Kidney (tissue), 14 donors: ENCODE results near the gene DROSHA. TPM values are rescaled to one million over a fixed set of nuclear protein-coding genes. Genes with fewer than 3 reads are reported as not detected.
"Not testable (repeated sequence)": the region's sequence is repeated elsewhere in the genome, so short reads cannot be mapped to it uniquely, and the experiment has no call there.

Experiments used
- DNase-seq, 5 donors: peaks; one replicate each; pipeline ENCODE4 v3.0.0-alpha.2; 2013 to 2020
- FAIRE-seq: peaks from 2 replicates; lab custom pipeline; 2012; peaks lifted over from hg19 to GRCh38; lab: Jason Lieb, UNC
- H3K27ac ChIP-seq, 2 donors: one replicate each; pipeline ENCODE4 v1.7.0; 2013; ENCODE audit warnings: low read depth in 2 of 2, low read length in 2 of 2, inconsistent platforms in 1 of 2
- H3K27me3 ChIP-seq: one replicate; pipeline ENCODE4 v1.7.1; 2013; ENCODE audit warnings: low read length, inconsistent platforms; ENCODE audit not compliant: control insufficient read depth, insufficient read depth
- H3K36me3 ChIP-seq, 3 donors: one replicate each; pipeline versions ENCODE4 v1.7.0 to v1.7.1; 2013; ENCODE audit warnings: low read length in 3 of 3, control low read depth in 1 of 3, inconsistent platforms in 1 of 3; ENCODE audit not compliant: insufficient read depth in 3 of 3, control insufficient read depth in 2 of 3
- H3K4me1 ChIP-seq, 3 donors: one replicate each; pipeline versions ENCODE4 v1.7.0 to v1.7.1; 2013; ENCODE audit warnings: low read length in 3 of 3, inconsistent platforms in 1 of 3, low read depth in 1 of 3; ENCODE audit not compliant: control insufficient read depth in 2 of 3, insufficient read depth in 2 of 3
- H3K4me3 ChIP-seq, 3 donors: one replicate each; pipeline versions ENCODE4 v1.7.0 to v1.8.1; 2013; ENCODE audit warnings: low read length in 3 of 3, control low read depth in 1 of 3, inconsistent platforms in 1 of 3
- H3K9ac ChIP-seq, 3 donors: one replicate each; pipeline versions ENCODE4 v1.7.0 to v1.7.1; 2013; ENCODE audit warnings: low read length in 3 of 3, control low read depth in 1 of 3, inconsistent platforms in 1 of 3
- H3K9me3 ChIP-seq, 3 donors: one replicate each; pipeline versions ENCODE4 v1.7.0 to v1.7.1; 2013; ENCODE audit warnings: low read length in 3 of 3, control low read depth in 1 of 3, inconsistent platforms in 1 of 3; ENCODE audit not compliant: control insufficient read depth in 2 of 3, insufficient read depth in 1 of 3
- intact Hi-C: fragments of 100-400 bp; cut with DNase I; formaldehyde crosslinking; loops from one replicate; pipeline ENCODE4 v1.11.1; 2022
- polyA plus RNA-seq: library from polyadenylated mRNA; stranded (reverse); fragments of 350-450 nt; fragmentation: Illumina TruSeq; extraction: RNeasy Lipid Tissue Mini Kit (QIAGEN cat#74804); gene quantifications from one replicate; pipeline ENCODE4 v1.2.3, GENCODE V29; 2014; ENCODE audit warnings: low read depth, low replicate concordance; ENCODE audit not compliant: insufficient read depth
- total RNA-seq: library from RNA; stranded (reverse); fragmentation: NEBNext Ultra II Directional; extraction: Animal tissue kit (Norgen Biotek cat#: 25700); gene quantifications from one replicate; pipeline ENCODE4 v1.2.1, GENCODE V29; 2021
- TF ChIP-seq, protein P1 (sequence below): IDR thresholded peaks from 3 replicates; pipeline ENCODE4 v1.5.1; 2012; ENCODE audit warnings: mild to moderate bottlenecking, moderate library complexity, borderline replicate concordance; ENCODE audit not compliant: insufficient read depth; ENCODE audit errors: extremely low read depth
- donor health status: control.
- donor health status: control.
- donor health status: control.
- donor health status: control.
- donor health status: control.
- donor health status: DM: yes; HTN: yes; CAD: no.
- donor health status: Normal renal cell carcinoma (clear cell type).

DROSHA gene
- total and polyA plus RNA-seq, 2 donors from 2014 or later, result 39.9 to 51.6 TPM

DNA sequence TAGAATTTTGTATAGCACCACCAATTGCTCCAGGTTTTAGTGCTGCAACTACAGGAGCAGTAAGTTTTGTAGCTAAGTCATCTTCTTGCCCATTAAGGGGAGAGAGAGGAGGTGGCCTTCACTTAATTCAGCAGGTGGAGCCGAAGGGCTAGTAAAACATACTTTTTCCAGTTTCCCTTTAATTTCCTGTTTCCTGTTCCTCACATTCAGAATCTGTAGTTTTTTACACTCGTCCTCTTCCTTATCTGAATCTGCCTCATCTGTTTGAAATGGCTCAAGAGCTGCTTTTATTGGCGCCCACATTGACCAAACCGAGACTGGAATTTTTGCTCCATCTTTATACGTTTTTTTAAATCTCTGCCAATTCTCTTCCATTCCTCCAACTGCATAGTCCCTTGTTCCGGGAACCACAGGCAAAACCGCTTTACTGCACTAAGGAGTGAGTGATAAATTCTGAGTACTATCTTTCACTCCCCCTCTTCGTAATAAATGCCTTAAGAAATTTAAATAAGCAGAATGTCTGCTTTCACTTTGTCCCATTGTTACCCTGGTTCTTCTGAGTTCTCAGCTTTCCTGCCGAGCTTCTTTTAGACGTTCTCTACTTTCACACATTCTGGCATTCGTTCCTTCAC, 133.9 kb downstream of the DROSHA start:
- TF ChIP-seq, protein P1, sequence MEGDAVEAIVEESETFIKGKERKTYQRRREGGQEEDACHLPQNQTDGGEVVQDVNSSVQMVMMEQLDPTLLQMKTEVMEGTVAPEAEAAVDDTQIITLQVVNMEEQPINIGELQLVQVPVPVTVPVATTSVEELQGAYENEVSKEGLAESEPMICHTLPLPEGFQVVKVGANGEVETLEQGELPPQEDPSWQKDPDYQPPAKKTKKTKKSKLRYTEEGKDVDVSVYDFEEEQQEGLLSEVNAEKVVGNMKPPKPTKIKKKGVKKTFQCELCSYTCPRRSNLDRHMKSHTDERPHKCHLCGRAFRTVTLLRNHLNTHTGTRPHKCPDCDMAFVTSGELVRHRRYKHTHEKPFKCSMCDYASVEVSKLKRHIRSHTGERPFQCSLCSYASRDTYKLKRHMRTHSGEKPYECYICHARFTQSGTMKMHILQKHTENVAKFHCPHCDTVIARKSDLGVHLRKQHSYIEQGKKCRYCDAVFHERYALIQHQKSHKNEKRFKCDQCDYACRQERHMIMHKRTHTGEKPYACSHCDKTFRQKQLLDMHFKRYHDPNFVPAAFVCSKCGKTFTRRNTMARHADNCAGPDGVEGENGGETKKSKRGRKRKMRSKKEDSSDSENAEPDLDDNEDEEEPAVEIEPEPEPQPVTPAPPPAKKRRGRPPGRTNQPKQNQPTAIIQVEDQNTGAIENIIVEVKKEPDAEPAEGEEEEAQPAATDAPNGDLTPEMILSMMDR, result no peak
- intact Hi-C loops, result no loop called here

DNA sequence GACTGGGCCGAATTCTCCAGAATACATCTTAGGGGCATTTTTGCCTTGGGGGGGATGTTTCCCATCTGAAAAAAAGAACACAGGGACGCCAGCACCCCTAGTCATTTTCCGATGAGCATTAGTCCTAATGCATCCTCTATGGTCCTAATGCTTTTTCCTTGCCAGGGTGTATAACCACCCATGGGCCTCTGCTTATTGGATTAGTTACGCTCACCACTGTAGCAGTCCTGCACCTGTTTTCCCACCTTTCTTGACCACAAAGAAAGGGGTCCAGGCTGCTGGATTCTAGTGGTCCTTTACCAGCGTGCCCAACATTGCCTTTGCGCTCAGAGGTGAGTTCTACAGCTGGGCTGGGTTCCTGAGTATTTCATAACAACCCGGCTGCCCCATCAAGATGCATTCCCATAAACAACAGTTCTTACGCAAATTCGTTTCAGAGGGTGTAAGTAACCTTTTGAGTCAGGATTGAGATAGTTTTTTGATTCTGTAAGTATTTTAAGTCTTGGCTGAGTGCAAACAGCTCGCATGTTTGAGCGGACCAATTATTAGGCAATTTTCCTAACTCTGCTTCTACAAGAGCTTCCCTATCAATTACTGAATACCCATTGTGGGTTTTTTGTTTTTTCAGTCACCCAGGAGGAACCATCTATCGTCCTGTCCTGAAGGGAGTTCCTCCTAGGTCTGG, 135.1 kb downstream of the DROSHA start:
- no peak for DNase-seq
- no peak overlapping the region for H3K9ac ChIP-seq
- intact Hi-C loops, result no loop called here
- H3K27me3 ChIP-seq, result no peaks in the 10 kb centered on the region
- TF ChIP-seq, protein P1, result no peak
- no peak for FAIRE-seq
- no peaks in the 10 kb centered on the region for H3K9me3 ChIP-seq
- peaks cover 0 to 2% (median 0%) of the 10 kb centered on the region in 3 donors for H3K36me3 ChIP-seq
- H3K4me1 ChIP-seq, result no peaks in the 10 kb centered on the region
- no peak overlapping the region for H3K27ac ChIP-seq
- H3K4me3 ChIP-seq, result no peak overlapping the region

More for the DNA sequence above, 133.9 kb downstream of the DROSHA start:
- peak in 1 of 5 donors; percentile 31 for DNase-seq
- Histone ChIP-seq H3K36me3 (peaks cover 0 to 2% (median 0%) of the 10 kb centered on the region in 3 donors), H3K4me1 (no peaks in the 10 kb centered on the region), H3K9me3 (no peaks in the 10 kb centered on the region), H3K27ac (no peak overlapping the region), H3K27me3 (no peaks in the 10 kb centered on the region), H3K4me3 (no peak overlapping the region), H3K9ac (no peak overlapping the region)
- FAIRE-seq, result no peak

DNA sequence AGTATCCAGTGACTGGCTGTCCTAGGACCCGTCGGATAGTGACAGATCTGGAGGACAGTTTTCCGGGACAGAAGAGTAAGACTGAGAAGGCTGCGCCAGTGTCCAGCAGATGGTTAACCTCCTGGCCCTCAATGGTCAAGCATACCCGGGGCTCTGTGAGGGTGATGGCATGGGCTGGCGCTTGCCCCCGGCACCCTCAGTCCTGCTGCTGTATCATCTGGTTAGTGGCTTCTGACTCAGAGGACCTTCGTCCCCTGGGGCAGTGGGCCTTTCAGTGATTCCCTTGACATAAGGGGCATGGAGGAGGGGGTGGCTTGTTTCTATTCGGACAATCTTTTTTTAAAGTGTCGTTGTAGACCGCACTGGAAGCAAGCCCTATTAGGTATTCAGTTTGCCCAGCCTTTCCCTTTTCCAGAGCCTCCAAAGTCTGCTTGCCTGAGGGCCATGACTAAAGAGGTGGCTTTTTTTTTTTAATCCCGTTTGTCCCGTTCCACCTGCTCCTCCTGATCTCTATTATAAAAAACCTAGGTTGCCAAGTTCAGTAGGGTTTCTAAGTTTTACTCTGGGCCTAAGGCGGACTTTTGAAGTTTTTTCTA, 136.3 kb downstream of the DROSHA start:
- DNase-seq, H3K9ac ChIP-seq, H3K4me3 ChIP-seq, H3K4me1 ChIP-seq, H3K27me3 ChIP-seq, FAIRE-seq, intact Hi-C loops, H3K27ac ChIP-seq, H3K36me3 ChIP-seq, H3K9me3 ChIP-seq: not testable (repeated sequence)

DNA sequence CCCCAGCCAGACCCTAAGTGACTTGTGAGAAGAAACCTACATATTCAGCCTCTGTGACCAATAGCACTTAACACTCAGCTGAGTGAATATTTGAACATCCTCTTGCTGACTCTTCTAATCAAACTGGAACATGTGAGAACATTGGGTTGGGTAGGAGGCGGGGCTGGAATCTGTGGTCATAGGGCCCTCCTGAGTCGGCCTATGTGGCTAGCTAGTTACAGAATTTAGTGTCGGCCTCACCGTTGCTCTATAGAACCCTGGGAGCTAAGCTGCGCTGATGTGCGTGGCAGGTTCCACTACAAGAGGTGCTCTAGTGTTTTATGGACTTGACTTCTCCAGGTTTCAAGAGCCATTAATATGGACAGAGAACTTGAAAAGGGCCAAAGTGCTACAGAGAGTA, 138.8 kb downstream of the DROSHA start:
- no peak overlapping the region for H3K9ac ChIP-seq
- TF ChIP-seq, protein P1, result no peak
- intact Hi-C loops, result no loop called here
- no peak for DNase-seq
- no peak overlapping the region for H3K27ac ChIP-seq
- H3K36me3 ChIP-seq, result no peaks in the 10 kb centered on the region
- FAIRE-seq, result no peak
- no peaks in the 10 kb centered on the region for H3K4me1 ChIP-seq
- H3K27me3 ChIP-seq, result no peaks in the 10 kb centered on the region
- peaks cover 0 to 7% (median 0%) of the 10 kb centered on the region in 3 donors for H3K9me3 ChIP-seq
- no peak overlapping the region for H3K4me3 ChIP-seq
